Measurements from ENCODE around the gene DUSP5.
A peak's percentile ranks its signal among the peaks of the same experiment; 100 is the strongest.

The DUSP5 gene

DNA sequence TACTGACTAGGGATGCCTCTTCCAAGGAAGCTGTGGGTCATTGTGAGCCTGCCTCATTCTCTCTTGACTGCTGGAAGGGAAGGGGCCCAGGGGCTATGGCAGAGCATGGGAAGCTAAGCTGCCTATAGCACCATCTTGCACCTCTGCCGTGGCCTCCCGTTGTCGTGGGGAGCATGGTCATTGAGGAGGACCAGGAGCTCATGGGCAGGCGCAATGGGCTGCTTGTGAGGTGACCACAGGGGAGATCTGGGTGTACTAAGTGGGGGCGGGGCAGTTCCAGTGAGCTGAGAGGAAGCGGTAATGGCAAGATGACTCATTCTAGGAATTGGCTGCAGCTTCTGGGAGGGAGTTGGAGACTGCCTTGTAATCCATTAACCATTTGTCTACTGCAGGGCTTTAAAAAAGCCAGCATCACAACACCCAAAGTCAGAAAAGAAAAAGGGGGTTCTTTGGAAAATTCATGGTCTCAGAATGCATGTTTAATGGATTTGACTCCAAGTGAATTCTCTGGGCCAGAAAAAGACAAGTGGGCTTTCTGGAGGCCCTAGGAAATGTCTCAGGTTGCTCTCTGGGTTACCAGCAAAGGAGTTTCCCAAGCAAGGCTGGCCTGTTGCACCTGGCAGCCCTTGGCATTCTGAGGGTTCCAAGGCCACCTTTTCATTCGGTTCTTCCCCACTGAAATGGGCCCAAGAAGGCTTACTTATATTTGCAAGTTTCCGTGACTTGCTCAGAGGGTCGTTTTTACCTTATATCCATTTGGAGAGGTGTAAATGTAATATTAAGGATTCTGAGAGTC, 3.6 kb downstream of the DUSP5 start:
- DNase-seq = peak; percentile 65

DNA sequence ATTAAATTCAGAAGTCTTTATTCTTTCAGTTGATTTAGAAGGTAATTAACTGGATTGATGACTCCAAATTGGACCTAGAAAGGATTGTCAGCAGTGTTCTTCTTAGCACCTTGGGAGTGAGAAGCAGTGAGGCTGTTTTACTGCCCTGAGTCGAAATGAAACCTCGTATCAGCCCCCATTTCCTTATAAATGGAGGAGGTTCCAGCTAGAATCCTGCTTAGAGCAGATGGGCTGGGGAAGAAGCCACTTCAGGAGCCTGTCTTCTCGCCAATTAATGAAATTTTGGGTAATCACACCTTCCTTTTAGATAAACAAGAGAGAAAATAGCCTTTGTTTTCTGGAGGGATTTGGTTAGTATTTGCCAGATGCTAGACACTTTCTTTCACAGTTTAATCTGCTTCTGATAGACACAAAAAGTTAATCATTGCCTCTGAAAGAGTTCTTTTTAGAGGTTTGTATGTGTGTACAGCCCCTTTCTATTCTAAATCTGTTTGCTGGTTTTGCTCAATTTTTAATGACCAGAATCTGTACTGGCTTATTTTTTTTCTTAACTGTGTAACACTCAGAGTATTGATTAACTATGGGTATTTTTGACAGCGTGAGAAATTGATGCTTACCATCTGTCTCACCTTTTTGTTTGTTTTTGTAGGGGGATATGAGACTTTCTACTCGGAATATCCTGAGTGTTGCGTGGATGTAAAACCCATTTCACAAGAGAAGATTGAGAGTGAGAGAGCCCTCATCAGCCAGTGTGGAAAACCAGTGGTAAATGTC, 4.6 kb downstream of the DUSP5 start:
- DNase-seq = no peak

DNA sequence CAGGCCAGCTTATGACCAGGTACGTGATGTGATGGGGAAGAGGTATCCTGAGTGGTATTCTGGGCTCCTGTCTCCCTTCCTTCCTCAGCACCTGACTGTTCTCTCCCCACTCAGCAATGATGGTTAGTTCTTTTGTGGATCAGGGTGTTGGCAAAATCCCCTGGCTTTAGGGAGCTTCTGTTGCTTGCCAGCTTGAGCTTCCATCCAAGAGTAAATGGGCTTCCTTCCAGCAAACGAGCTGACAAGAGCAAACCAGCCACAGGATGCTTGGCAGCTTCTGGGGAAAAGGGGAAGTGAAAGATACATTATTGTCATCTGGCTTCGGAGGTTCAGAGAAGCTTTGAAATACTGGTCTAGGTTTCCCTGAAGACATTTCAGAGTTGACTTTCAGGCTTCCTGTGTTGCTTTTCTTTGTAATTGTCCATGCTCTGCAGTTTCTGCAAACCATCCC, 5.2 kb downstream of the DUSP5 start:
- DNase-seq = no peak

DNA sequence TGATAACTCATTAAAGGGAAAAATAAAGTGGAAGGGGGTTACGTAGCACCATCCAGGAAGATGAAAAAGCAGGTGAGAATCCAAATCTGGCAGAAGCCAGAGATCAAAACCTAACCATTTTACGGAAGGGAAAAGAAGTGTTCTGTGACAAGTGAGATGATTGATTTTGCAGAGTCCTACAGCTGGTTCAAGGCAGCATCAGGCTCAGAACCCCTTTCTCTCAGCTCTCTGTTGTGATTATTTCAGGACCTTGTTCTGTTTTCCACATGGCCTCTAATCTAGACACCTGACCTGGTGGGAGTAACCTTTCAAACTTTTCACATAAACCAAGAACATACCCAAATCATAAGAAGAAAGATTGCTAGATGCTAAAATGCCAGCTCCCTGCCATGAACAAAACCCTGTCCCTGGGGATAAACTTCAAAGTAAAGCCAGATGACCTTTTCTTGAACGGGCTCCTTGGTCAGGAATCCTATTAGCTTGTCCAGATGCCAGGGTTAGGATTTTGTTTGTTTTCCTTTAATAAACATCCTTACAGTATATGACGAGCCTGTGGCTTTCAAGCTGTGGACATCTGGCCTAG, 5.9 kb downstream of the DUSP5 start:
- DNase-seq = no peak

DNA sequence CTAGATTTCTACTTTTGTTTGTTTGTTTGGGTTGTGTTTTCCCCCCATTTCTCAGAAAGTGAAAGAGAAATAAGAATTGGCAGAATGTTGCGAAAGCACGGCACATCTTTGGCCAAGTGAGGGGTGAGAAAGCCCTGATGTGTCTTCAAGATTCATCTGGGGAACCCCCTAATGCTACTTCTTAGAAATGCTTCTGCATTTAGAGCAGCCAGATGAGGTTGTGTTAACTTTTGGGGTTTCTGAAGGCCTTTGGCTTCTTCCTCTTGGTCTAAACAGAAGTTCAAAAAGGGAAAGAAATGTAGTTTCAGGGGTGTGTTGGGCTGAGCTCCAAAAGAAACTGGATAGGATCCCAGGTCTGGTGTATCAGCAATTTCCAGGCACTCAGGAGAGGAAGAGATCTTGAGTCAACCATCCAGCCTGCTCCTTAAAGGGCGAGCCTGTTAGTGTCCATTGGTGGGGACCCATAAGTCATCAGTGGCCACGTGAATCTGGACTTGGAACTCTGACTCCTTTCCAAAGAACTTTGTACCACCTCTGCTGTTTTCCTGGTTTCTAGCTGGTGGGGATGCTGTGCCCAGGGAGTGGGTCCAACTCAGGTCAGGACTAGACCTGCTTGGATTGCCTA, 6.5 kb downstream of the DUSP5 start:
- DNase-seq = peak; percentile 57

DNA sequence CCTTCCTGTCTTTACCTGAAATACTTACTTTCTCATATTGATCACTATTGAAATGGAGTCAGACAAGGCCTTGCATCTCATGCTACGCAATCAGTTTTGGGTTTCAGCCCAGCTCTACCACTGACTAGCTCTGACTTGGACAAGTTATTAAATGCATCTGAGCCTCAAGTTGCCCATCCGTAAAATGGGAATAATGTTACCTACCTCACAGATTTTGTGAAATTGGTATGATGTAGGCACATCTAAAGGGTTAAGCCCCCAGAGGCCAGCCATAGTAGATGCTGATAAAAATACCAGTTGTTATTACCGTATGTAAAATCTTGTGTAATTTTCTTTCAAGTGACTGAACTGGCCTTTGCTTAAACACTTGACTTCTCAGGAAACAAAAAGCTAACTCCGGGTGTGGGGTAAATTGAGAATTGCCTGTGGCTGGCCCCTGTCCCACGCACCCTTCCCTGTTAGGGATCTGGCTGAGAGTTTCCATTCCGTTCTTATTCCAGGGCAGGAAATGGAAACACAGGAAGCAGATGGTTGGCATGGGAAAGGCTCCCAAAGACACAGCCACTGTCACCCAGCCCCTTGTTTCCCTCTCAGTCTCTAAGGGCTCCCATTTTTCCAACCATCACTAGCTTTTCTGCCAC, 7.5 kb downstream of the DUSP5 start:
- DNase-seq = no peak

DNA sequence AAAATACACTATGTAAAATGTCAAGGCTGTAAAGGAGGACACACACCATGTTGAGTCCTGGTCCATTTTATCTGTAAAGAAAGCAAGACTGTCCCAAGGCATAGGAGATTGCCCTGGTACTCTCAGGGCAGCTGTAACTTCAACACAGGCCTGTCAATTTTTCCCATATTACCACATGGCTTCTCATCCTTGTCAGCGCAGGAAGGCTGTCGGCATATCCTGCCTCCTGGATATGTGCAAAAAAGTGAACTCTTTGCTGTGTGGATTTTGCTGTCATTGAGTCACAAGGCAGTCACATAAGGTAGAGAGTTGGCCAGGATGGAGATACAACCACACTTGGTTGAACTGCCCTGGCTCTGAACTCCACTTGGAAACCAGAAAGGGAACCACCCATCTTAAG, 8.7 kb downstream of the DUSP5 start:
- DNase-seq = no peak

DNA sequence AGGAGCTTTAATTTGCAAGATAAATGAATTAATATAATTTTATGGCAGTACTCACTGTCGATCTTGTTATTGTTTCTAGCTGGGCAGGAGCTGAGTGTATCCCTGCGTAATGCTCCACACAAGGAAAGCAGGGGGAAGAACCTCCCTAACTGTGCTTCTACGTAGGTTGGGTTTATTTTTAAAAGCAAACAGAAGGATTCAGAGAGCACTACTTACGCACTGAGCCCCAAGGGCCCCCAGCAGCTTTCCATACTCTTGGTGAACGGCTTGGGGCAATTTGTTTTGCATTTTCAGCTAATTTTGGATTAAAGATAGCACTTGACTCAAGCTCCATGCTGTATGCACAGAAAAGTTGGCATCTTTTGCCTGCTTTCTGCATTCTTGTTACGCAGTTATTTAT, 9.6 kb downstream of the DUSP5 start:
- DNase-seq = no peak

DNA sequence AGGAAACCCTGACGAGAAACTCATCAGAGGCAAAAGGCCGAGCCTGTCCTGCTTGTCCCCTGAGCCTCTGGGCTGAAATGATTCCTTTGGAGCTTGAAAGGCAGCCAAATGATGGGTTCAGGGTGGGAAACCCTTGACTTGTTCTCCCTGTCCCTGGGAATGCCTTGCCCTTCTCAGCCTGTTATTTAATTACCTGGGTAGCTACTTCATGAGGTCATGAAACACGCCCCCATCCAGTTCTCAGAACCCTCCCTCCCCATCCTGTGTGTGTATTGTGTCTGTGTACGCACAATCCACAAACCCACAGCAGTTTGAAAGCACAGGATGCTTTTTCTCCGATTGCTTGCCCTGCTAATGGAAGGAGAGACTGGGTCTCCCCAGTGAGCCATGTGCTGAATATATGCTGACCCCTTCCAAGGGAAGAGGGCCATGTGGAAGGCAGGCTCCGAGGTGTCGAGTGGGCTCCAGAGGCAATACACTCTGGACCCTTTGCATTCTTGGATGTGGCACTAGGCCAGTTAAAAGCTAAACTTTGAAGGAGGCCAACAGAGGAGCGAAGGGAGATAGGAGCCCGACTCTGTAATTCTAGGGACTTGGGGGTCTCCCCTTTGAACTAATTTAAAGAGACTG, 10.6 kb downstream of the DUSP5 start:
- no peak for DNase-seq

DNA sequence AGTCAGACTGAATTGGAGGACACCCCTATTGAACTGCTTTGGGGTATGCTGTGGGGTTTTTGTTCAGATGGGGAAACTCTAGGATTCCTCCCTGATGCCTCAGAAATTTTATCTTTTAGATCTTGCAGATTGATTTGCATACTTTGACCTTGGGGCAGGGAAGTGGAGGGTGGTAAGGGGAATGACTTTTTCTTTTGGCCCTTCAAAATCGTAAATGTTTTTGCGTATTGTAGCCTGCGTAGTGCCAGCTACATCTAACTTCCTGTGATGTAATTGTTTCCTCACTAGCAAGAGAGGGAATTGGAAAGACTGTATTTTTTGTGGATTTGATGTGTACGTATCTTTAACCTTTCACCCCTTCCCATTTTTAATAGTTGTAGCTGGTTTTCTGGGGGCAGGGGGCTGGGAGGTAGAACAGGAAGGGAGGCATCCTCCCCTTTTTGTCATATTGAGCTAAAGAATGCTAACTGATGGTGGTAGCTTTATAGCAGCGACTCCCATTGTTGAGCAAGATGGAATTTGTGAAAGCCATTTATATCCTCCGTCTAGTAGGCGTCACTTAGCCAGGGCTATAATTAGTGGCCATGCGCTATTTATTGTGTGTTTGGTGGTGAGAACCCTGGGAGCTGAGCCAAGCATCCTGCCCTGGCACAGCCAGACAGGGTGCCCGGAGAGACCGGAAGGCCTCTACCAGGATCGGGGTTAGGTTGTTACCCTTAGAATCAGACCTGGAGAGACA, 11.3 kb downstream of the DUSP5 start:
- no peak for DNase-seq

DNA sequence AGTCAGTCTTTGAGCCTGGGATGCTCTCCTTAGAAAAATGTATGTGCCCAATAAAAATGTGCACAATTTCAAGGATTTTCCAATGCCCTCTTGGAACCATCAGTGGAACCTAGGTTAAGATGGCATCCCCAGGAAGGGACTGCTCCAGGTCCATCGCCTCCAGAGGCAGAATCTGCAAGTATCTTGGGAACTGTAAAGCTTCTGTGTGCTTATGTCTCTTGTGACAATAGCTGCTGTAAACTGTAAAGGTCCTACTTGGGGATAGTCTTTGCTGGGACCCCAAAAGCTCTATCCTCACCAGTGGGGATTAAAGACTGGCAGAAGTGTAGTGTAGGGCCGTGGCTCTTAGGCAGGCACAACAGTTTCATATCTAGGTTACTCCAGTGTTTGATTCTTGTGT, 11.9 kb downstream of the DUSP5 start:
- DNase-seq = no peak

DNA sequence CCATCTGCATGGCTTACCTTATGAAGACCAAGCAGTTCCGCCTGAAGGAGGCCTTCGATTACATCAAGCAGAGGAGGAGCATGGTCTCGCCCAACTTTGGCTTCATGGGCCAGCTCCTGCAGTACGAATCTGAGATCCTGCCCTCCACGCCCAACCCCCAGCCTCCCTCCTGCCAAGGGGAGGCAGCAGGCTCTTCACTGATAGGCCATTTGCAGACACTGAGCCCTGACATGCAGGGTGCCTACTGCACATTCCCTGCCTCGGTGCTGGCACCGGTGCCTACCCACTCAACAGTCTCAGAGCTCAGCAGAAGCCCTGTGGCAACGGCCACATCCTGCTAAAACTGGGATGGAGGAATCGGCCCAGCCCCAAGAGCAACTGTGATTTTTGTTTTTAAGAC, 12.4 kb downstream of the DUSP5 start:
- no peak for DNase-seq

DNA sequence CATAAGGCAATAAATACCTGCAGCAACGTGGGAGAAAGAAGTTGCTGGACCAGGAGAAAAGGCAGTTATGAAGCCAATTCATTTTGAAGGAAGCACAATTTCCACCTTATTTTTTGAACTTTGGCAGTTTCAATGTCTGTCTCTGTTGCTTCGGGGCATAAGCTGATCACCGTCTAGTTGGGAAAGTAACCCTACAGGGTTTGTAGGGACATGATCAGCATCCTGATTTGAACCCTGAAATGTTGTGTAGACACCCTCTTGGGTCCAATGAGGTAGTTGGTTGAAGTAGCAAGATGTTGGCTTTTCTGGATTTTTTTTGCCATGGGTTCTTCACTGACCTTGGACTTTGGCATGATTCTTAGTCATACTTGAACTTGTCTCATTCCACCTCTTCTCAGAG, 13.0 kb downstream of the DUSP5 start:
- no peak for DNase-seq

DNA sequence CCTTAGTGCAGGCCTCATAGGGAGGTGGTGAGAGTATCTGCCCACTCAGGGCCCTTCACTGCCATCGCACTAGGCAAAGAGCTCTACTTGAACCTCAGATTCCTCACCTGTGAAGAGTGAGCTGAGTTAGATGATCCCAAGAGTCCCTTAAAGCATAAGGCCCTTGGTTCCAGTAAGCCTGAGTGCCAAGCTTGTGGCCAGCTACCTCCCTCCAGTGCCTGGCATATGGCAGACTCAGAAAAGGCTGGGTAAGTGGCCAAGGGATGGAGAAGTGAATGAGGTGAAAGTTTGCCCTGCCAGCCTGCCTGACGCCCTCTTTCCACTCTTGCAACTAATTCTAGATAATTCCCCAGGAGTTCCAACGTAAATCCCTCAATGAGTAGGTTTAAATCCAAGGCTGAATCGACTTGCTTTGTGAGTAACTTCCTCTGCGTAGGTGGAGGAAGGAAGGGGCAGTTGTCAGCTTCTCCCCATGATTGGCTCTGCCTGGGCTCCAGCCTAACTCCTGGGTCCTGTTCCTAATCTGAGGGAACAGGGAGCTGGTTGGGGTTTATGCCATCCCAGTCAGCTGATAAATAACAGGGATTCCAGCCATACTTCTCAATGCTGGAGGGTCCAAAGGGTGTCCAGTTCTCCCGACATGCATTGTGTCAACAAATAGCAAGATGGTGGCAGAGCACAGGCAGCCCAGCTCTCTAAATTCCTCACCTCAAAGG, 14.2 kb downstream of the DUSP5 start:
- DNase-seq = no peak

DNA sequence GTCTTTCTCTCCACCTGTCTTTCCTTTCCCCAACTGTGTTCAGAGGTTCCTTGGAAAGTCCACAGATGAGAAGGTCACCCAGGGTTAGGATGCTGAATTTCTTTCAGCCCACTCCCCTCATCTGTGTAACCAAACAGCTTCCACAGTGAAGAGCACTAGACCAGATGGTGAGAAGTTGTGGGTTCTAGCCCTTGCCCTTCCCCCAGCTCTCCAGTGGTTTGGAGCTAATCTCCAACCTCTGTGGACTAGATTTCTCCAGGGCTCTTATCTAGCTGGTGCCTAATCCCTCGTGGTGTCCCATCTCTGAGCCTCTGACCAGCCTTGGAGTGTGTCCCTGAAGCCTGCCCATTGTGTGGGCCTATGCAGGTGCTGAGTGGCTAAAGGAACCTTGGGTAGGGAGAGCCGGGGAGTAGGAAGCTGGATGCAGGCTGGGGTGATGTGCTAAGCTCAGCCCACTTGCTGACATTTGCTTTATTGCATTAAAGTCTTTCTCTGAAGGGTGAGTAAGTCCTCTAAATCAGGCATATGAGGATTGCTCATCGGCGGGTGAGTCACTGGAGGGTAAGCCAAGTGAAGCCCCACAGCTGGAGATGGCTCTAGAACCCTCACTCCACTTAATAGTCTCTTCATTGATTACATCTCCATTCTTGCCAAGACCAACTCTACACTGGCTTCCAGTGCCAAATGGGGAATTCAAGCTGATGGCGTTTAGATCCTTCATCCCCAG, 14.9 kb downstream of the DUSP5 start:
- DNase-seq = peak; percentile 52

DNA sequence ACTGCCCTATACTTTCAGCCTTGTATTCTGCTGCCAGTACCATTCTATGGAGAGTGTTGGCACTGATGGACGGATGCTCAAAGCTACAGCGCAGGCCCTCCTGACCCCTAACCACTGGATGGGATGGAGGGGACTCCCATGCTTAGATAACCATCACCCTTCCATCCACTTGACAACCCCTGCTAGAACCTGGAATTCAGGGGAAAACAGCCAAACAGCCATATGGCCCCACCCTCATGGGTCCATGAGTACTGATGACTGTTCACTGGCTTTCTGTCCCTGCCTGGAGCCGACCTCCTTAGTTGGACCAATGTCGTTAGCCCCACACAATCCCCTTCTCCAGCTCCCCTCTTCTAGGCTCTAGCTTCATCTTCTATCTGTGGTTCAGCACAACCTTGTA, 16.2 kb downstream of the DUSP5 start:
- DNase-seq = no peak

DNA sequence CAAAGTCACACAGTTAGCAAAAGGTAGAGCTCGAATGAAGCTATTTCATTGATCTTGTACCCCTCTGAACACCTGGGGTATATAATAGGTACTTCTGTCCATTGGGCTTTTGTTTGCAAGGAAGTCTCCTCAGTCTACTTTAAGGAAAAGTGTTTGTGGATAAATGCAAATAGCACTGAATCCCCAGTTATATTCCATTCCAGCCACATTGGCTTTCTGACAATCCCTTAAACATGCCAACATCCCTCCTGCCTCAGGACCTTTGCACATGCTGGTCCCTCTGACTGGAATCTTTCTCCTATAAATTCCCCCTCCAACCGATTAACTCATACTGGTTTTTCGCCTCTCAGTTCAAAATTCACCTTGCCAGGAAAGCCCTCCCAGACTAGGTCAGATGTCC, 17.1 kb downstream of the DUSP5 start:
- no peak for DNase-seq

DNA sequence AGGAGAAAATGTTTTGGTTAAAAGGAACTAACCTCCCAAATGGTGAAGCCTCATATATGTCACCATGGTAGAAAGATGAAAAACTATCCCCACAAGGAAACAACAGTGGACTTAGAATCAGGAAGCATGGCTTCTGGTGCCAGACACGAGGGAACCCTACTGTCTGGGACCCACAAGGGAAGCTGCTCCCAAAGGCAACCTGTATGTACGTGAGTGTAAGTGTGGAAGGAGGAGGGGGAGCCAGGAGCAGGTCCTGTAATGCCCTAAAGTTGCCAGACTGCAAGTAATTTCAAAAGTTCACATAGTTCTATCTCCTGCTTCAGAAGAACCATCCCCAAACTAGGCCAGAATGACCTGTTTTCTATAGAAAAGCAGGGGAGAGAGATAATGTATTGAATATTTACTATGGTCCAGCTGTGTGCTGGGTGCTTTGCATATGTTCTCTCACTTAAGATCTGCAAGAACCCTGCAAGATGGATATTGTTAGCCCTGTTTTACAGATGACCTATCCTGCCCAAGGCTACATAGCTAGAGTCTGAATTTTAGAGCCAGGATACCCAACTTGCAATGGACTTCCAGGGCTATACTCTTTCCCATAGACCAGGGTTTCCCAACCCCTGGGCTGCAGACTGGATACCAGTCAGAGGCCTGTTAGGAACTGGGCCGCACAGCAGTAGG, 19.2 kb downstream of the DUSP5 start:
- DNase-seq = no peak

DNA sequence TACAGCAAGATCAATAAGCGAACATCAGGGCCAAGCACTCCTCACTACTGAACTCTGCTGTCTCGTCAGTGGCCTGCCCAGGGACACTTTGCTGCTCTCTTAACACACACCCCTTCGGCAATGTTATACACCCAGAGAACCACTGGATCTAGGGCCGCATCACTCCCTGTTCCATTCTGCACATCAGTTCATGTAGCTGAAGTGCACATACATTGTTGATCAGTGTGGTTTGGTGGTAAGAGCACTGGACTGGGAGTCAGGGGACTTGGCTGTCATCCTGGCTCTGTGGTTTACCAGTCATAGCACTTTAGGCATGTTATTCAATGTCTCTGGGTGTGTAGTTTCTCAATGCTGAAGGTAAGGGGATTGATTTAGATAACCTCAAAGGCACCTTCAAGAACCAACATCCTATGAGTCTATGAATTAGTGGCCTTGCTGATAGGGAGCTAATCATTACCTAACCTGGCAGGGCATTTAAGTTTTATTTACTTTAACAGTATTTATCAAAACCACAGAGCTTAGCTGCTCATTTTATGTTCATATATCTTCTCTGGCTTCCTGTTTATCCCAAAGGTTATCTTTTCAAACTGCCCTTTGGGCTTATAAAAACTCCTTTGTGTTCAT, 24.8 kb downstream of the DUSP5 start:
- DNase-seq = no peak
